Stimulated activated CD4-positive, alpha-beta T cell treated with anti-CD3 and anti-CD28 coated beads, TNF-alpha, amount 100 ng/mL, for 24 hours (primary cell): ENCODE results near the gene EPS15.
"Not testable (repeated sequence)": the region's sequence is repeated elsewhere in the genome, so short reads cannot be mapped to it uniquely, and the experiment has no call there.

Source experiments
- DNase-seq, 3 experiments: peaks; one replicate each; pipeline ENCODE4 v3.0.0-alpha.2; 2020; ENCODE audit warnings: low read depth in 3 of 3

EPS15 gene

DNA sequence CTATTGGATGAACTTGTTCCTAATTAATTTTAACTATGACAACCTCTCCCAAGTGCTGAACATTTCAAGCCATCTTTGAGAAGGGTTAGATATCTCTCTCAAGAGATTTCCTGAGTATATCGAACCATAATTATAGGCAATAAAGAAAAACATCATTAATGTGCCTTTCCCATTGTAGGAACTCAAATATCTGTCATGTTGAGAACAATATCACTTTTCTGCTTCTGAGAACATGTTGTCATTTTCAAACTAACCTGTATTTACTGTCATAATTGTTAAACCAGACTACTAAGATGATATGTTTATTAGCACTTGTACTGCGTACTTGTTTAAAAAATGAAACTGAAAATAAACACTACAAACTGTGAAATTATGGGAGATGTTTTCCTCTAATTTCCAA is 4.3 kb downstream of the EPS15 start:
- no peak for DNase-seq

DNA sequence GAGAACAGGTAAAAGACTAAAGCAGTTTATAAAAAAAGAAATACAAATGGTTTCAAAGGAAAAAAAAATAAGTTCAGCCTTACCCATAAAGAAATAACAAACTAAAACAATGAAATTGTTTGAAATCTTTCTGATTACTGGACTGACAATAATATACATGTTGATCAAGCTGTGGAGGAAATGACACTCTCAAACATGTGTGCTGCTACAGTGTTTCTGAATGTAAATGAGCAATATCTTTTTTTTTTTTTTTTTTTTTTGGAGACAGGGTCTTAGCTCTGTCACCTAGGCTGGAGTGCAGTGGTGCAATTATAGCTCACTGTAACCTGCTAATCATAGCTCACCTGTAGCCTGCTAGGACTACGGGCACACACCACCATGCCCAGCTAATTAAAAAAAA is 6.5 kb downstream of the EPS15 start:
- DNase-seq, result no peak

DNA sequence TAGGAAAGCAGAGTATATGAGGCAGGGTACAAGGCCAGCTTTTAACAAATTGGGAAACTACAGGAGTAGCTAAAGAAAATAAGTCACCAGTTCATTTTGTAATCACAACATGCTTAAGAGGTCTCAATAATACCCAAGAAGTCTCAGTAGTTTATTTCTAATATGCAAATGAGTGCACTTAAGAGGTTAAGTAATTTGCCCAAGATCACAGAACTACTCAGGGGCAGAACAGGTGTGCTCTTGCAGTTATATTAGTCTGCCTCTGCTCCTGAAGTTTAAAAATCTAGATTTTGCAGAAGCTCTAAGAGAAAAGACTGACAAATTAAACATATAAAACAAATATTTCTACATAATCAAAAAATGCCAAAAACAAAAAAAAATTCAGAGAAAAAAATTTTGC is 6.9 kb downstream of the EPS15 start:
- DNase-seq, result no peak

DNA sequence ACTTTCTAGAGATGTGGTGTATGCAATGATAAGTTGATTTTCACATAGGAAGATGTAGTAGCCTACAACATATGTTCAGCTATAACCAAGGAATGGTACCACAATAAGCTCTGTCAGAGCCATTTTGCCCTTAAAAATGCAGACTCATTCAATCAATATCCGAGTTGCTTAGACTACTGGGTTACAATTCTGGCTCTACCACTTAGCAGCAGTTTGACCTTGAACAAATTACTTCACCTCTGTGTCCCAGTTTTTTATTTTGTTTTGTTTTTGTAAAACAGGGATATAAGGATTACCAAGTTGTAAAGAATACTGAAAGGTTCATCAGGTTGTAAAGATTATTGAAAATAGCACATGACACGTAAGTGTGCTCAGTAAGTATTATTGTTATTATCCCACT is 9.3 kb downstream of the EPS15 start:
- DNase-seq, result no peak

DNA sequence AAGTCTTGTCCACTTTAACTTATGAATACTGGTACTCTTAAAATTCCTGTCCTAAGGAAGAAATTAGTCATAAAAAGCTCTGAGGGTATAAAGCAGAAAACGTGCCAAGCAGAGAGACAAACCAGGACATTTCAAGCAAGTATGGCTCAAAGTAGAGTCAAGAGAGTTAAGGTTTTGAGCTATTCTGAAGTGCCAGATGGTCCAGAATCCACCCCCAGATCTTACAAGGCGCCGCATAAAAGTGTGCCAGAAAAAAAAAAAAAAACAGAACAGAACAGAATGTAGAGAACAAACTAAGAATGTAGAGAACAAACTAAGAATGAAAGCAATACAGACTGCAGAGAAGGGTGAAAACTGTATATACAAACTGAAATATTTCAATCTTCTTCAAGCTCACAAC is 12.5 kb downstream of the EPS15 start:
- no peak for DNase-seq

DNA sequence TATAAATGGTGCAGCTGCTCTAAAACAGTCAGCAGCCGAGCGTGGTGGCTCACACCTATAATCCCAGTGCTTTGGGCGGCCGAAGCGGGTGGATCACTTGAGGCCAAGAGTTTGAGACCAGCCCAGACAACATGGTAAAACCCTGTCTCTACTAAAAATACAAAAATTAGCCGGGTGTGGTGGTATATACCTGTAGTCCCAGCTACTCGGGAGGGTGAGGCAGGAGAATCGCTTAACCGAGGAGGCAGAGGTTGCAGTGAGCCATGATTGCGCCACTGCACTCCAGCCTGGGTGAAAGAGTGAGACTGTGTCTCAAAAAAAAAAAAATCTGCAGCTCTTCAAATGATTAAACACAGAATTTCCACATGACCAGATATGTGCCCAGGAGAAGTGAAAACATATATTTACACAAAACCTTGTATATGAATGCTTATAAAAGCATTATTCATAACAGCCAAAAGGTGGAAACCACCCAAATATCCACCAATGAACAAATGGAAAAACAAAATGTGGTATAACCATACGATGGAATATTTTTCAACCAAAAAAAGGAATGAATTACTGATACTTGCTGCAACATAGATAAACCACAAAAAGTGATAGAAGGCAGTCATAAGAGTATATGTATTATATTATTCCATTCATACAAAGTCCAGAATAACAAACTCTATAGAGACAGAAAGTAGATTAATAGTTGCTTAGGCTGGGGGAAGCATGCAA is 14.1 kb downstream of the EPS15 start:
- no peak for DNase-seq

DNA sequence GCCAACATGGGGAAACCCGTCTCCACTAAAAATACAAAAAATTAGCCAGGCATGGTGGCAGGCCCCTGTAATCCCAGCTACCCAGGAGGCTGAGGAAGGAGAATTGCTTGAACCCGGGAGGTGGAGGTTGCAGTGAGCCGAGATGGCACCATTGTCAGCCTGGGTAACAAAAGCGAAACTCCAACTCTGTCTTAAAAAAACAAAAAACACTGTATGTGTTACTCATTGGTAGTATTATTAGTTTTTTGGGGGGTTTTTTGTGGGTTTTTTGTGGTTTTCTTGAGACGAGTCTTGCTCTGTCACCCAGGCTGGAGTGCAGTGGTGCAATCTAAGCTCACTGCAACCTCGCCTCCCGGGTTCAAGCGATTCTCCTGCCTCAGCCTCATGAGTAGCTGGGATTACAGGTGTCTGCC is 17.8 kb downstream of the EPS15 start:
- peak in 1 of 3 experiments; percentile 12 for DNase-seq

DNA sequence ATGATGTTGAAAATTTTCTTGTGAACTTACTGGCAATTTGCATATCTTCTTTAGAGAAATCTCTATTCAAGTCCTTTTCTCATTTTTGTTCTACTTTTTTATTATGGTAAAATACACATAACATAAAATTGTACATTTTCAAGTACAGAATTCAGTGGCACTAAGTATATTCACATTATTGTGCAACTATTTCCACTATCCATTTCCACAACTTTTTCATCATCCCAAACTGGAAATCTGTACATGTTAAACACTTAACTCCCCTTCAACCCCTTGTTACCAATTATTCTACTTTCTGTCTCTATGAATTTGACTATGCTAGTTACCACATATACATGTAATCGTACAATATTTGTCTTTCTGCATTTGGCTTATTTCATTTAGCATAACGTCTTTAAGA is 19.4 kb downstream of the EPS15 start:
- DNase-seq, result no peak

DNA sequence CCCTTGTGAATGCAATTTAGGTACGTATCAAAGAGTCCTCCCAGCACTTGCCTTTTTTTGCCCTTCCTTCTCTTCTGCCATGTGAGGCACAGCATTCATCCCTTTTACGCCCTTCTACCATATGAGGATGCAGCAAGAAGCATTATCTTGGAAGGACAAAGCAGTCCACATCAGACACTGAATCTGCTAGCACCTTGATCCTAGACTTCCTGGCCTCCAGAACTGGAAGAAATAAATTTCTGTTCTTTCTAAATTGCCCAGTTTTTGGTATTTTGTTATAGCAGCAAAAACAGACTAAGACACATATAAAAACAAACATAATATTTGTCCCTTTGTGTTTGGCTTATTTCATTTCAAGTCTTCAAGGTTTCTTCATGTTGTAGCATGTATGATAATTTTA is 20.1 kb downstream of the EPS15 start:
- no peak for DNase-seq

DNA sequence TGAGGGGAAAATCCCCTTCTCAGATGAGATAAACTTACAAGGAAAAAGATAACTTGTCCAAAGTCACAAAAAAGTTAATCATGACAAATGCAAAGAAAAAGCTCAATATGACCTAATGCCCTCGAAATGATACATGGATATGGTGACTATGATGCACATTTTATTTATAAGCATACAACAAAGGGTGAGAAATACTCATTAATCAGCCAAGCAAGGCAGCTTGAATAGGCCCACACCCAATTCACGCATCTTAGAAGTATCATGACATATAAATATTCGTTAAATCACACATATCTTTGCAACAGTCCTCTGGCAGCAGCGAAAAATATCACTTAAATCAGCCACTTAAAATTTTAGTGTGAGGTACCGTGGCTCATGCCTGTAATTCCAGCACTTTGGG is 21.7 kb downstream of the EPS15 start:
- no peak for DNase-seq

DNA sequence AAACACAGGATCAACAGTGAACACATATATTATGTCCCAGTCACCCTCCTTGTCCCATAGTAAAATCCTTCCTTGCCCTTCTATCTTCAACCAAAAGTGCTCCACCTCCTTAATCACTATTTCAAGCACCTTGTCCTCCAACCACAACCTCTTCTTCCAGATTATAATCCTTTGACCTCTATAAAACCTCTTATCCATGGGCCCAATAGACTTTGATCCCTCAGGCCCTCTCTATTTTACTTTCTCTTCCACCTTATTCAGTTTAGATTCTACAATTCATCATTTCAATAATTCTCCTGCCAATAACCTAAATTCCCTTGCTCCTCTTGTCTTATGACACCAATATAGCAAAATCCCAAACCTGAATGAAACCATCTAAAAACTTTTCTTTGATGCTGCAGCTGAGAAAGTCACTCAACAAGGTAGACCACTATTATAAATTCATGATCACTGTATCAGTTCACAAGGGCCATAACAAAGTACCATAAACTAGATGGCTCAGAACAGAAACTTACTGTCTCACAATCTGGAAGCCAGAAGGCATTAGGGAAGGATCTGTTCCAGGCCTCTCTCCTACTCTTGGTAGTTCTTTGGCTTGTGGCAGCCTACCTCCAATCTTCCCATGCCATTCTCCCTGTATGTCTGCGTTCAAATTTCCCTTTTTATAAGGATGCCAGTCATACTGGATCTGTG is 24.8 kb downstream of the EPS15 start:
- DNase-seq, result no peak

DNA sequence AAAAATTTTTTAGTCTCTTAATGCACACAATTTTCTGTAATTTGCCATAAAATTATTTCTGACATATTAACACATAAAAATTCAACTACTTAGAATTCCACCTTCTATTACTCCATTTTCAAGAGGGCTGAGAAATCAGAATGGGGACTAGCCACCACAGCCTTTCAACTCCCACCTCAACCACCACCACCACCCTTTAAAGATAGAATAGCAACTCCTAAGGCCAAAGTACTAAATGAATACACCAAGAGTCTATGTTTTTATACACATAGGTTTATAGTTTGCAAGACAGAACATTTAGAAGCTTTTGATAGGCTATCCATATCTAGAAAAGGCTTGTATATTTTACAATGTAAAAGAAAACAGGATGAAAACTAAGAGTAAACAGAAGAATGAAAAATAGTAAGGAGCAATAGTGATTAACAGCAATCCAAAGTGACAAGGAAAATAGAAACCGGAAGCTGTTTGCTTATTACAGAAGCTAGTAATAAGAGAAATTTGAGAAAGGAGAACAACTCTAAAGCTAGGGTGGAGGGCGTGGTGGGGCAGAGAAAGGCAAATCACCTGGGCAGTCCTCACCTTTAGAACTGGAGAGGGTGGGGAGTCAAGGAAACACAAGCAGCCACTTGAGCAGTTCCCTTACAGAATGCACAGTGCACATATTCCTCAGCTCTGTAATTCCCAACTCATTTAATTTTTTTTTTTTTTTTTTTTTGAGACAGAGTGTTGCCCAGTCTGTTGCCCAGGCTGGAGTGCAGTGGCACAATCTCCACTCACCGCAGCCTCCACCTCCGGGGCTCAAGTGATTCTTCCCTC is 27.7 kb downstream of the EPS15 start:
- DNase-seq, result no peak

DNA sequence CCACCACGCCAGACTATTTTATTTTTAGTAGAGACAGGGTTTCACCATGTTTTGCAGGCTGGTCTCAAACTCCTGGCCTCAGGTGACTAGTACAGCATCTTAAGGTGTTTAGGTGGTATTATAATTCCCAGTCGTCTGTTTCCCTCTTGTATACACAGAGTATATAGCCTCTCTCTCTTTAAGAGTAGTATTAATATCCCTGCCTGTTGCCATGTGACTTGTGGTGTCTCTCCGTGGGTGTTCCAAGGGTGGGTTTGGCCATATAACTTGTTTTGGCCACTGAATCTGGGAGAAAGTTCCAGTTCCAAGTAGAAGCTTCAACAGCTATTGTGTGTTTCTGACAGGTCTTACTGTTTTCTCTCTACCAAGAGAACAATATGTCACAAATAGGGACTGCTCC is 29.6 kb downstream of the EPS15 start:
- no peak for DNase-seq

DNA sequence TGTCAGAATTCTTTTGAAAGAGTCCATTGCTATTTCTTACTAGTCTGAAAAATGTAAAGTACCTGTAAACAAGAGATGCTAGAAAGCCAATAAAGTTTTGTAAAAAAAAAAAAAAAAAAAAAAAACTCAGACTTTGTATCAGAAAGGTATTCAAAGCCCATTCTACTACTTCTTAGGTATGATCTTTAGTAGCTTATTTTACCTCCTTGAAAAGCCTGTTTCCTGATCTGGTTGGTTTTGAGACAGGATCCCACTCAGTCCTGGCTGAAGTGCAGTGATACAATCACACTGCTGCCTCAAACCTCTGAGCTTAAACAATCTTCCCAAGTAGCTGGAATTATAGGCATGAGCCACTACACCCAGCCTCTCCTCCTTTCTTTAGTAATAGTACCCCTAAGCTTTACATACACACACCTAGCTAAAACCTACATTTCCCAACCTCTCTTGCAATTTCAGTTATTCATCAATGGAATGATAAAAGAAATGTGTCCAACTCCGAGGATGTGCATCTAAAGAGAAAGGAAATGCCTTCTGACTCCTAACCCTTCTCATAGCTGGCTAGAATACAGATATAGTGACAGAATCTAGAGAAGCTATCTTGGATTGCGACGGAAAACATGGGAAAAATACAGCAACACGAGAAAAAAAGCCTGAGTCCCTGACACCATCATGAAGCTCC is 30.6 kb downstream of the EPS15 start:
- DNase-seq, result no peak

DNA sequence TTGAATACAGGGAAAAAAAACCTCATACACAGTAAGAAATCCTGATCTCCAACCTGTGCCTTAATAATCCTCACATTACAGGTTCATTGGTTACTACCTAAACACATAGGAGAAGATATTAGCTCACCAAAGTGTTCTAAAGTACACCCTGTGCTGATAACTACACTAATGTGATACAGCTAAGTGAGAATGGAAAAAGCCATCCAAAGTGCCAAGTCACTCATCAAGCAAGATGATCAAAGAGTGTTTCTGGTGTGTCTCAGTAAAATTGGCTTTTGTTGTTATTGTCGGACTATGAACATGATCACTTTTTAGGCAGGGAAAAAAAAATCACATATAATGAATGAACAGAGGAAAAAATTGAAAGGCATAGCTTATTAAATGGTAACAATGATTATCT is 31.4 kb downstream of the EPS15 start:
- no peak for DNase-seq

DNA sequence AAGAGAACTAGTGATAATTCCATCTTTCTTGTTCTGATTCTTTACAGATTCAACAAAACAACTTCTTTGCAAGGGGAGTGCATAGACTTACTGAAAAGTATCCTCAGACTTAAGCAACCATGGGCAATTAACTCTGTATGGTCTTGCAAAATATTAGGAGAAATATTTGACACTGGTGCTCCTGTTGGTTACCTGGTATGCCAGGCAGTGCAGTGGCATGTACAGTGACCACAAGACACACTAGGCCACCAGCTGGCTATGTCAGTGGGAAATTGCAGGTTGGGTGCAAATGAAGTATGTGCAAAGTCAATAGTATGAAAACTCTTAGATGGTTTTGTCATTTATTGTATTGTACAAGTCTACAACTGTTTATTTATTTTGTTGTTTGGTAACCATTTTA is 34.5 kb downstream of the EPS15 start:
- DNase-seq, result no peak

DNA sequence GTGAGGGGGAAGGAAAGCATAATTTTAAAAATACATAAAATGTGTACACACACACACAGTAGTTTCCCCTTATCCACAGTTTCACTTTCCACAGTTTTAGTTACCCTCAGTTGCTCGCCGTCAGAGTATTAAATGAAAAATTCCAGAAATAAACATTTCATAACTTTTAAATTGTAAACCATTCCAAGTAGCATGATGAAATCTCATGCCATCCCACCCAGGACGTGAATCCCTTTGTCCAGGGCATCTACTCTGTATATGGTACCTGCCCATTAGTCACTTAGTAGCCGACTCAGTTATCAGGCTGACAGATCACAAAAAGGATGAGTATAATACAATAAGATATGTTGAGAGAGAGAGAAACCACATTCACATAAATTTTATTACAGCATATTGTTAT is 36.2 kb downstream of the EPS15 start:
- DNase-seq, result no peak

DNA sequence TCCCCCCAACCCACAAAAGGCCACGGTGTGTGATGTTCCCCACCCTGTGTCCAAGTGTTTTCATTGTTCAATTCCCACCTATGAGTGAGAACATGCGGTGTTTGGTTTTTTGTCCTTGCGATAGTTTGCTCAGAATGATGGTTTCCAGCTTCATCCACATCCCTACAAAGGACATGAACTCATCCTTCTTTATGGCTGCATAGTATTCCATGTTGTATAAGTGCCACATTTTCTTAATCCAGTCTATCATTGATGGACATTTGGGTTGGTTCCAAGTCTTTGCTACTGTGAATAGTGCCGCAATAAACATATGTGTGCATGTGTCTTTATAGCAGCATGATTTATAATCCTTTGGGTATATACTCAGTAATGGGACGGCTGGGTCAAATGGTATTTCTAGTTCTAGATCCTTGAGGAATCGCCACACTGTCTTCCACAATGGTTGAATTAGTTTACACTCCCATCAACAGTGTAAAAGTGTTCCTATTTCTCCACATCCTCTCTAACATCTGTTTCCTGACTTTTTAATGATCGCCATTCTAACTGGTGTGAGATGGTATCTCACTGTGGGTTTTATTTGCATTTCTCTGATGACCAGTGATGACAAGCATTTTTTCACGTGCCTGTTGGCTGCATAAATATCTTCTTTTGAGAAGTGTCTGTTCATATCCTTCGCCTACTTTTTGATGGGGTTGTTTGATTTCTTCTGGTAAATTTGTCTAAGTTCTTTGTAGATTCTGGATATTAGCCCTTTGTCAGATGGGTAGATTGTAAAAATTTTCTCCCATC is 44.0 kb downstream of the EPS15 start:
- DNase-seq, result not testable (repeated sequence)

DNA sequence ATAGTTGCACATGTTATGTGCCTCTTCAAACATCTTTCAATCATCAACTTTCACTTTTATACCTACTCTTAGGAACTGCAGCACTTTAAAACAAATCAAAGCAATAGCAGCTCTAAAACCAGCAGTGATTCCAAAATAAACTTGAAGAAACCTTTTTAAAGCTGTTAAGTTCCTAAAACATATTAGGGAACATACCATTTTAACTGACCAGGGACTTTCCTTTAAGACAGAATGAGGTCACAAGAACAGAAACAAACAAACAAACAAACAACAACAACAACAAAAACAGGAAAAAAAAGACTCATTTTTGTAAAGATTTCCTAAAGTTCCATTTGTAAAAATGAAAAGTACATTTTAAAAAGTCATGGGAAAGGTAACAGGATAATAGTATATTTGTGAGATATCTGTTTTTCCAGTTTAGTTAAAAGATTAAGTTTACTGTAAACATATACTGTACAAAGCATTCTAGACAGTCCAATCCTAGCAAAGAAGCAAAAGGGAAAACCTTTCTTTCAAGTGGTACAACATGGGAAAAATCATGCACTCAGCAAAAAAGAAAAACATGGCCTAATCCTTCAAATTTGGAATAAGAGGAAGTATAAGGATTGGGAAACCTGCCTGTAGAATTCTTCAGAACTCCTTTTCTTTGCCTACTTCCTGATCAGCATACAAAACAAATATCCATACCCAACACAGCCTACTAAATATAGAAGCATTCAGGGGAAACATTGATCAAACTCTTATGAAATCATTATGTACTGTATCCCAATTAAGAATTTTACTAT is 45.5 kb downstream of the EPS15 start:
- DNase-seq, result no peak

DNA sequence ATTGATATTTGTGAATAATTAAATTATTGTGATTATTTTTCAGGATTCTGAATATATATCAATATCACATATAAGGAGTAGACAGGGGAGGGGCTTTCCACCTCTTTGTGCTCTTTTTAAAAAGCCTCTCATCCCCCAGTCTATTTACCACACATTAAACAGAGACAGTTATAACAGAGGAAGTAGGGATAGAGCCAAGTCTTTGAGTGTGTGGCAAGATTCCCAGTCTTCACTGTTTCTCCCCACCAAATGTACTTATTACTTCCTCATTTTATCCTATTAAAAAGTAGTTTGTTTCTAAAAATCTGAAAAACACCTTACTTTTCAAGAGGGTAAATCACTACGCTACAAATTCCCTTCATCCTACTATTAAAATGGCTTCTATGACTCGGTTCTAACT is 46.7 kb downstream of the EPS15 start:
- DNase-seq, result no peak

DNA sequence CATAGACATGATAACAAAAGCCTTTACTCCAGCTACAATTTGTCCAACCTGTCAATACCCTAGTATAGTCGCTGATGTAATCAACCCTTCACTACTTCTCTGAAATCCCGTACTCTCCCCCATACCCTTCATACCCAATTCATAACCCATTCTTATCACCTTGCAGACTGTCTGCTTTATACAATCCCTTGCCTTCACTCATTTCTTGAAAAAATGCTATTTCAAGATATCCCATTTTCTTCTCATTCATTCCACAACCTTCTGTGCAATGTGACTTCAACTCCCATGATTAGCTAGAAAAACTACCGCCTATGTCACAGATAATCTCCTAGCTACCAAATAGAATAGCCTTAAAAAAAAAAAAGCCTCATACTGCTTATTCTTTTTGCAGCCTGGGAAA is 49.5 kb downstream of the EPS15 start:
- no peak for DNase-seq
